BE2C (cell line): ENCODE measurements around the gene OGDHL.

Experiments used
- DNase-seq: peaks from one replicate; pipeline ENCODE4 v3.0.0-alpha.2; 2020
- H3K27me3 ChIP-seq: fragments of 250-450 bp; sonication (Bioruptor Pico); 2 replicates; pipeline ENCODE4 v1.5.1; 2020; ENCODE audit warnings: mild to moderate bottlenecking
- H3K36me3 ChIP-seq: fragments of 250-450 bp; sonication (Bioruptor Pico); 2 replicates; pipeline ENCODE4 v1.5.1; 2020; ENCODE audit warnings: mild to moderate bottlenecking
- H3K4me1 ChIP-seq: fragments of 250-450 bp; sonication (Bioruptor Pico); 2 replicates; pipeline ENCODE4 v1.5.1; 2020
- H3K4me3 ChIP-seq: 2 replicates; pipeline ENCODE4 v1.5.1; 2011; ENCODE audit warnings: low read depth, low read length
- H3K9me3 ChIP-seq: fragments of 250-450 bp; sonication (Bioruptor Pico); 2 replicates; pipeline ENCODE4 v1.5.1; 2020
- TF ChIP-seq, protein P1 (sequence below): IDR thresholded peaks from 2 replicates; pipeline ENCODE4 v1.5.1; 2012; ENCODE audit warnings: mild to moderate bottlenecking, low read depth, low read length

OGDHL gene

DNA sequence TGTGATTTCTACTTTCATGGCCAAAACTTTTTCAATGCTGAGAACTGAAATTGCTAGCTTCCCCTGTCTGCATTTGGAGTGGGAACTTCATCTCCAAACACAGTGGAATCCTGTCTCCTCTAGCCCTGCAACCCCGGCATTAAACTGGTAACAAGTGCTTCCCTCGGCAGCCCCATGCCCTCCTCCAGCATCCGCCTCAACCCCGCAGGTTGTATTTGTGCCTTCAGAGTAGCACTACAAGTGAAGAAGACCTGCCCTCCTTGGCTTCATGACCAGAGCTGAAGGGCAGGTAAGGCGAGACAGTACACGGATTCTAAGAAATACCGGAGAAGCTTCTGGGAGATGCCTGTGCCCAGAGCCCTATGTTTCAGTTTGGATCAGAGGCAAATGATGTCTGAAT is 65.8 kb downstream of the OGDHL start:
- no peak for DNase-seq
- Histone ChIP-seq H3K27me3 (no peaks in the 10 kb centered on the region), H3K4me3 (no peak overlapping the region), H3K9me3 (no peaks in the 10 kb centered on the region), H3K4me1 (no peaks in the 10 kb centered on the region), H3K36me3 (no peaks in the 10 kb centered on the region)
- TF ChIP-seq, protein P1, sequence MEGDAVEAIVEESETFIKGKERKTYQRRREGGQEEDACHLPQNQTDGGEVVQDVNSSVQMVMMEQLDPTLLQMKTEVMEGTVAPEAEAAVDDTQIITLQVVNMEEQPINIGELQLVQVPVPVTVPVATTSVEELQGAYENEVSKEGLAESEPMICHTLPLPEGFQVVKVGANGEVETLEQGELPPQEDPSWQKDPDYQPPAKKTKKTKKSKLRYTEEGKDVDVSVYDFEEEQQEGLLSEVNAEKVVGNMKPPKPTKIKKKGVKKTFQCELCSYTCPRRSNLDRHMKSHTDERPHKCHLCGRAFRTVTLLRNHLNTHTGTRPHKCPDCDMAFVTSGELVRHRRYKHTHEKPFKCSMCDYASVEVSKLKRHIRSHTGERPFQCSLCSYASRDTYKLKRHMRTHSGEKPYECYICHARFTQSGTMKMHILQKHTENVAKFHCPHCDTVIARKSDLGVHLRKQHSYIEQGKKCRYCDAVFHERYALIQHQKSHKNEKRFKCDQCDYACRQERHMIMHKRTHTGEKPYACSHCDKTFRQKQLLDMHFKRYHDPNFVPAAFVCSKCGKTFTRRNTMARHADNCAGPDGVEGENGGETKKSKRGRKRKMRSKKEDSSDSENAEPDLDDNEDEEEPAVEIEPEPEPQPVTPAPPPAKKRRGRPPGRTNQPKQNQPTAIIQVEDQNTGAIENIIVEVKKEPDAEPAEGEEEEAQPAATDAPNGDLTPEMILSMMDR: no peak

DNA sequence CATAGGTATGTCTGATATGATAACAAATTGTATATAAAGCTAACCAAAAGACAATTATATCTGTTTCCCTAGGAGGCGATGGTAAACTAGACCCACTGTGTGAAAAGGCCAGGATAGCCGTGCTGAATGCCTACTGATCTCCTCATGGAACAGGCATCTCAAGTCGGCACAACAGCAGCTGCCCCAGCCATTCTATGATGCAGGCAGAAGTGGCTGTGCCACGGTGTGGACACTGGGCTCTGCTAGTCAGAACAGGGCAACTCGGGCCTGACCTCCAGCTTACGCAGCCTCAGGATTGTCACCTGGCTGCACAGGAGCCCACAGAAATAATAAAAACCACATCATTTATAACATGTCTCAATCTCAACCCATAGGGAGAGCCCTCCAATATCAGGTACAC is 67.7 kb downstream of the OGDHL start:
- Histone ChIP-seq H3K4me1 (no peaks in the 10 kb centered on the region), H3K27me3 (no peaks in the 10 kb centered on the region), H3K4me3 (no peak overlapping the region), H3K9me3 (no peaks in the 10 kb centered on the region), H3K36me3 (no peaks in the 10 kb centered on the region)
- TF ChIP-seq, protein P1: no peak
- DNase-seq: no peak

DNA sequence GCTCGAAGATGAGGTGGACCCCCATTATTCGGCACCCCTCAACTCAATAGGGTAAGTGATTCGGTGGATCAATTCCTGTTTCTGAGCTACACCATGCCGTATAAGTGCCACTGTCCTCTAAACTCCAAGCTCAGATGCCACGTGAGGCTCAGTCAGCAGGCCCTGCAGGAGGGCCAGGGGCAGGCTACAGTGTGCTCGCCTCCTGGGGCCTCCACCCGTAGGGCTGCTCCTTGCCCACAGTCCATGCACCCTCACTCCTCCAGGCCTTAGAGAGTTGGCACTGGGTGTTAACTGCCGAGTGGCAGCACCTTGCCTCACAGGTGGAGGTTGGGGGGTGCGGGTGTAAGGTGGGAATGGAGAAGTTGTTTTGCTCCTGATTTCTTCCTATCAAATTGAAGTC is 70.5 kb downstream of the OGDHL start:
- no peak for DNase-seq
- no peaks in the 10 kb centered on the region for H3K36me3 ChIP-seq
- H3K4me1 ChIP-seq: no peaks in the 10 kb centered on the region
- no peaks in the 10 kb centered on the region for H3K27me3 ChIP-seq
- H3K4me3 ChIP-seq: no peak overlapping the region
- no peaks in the 10 kb centered on the region for H3K9me3 ChIP-seq
- TF ChIP-seq, protein P1: no peak

DNA sequence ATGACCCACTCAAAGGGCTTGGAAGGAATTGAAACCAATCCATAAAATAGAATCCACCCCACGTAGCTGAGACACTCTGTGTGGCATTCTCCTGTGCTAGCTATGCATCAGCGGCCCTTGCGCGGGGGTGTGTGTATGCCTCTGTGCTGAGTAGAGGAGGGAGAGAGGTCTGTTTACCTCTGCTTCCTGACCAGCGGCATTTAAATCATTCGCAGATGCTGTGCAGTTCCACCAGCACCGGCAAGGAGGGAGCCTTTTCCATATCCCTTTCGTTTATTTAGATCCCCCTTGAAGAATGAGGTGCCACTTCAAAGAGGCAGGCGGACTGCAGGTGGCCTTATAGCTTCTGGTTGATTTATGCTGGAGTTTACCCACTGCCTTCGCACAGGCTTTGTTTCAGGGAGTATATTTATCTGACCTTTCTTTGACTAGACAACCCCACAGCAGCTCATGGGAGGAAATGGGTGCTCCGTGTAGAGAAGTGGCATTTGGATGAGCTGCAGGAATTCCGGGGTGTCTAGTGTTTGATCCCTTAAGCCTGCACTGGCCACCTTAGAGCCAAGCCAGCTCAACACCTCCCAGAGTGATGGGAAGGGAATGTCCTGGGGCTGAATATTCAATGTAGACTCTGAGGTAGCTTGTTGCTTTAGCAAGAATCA is 71.3 kb downstream of the OGDHL start:
- Histone ChIP-seq H3K4me1 (no peaks in the 10 kb centered on the region), H3K9me3 (no peaks in the 10 kb centered on the region), H3K36me3 (no peaks in the 10 kb centered on the region), H3K27me3 (no peaks in the 10 kb centered on the region), H3K4me3 (no peak overlapping the region)
- TF ChIP-seq, protein P1: no peak
- DNase-seq: peak; percentile 22

DNA sequence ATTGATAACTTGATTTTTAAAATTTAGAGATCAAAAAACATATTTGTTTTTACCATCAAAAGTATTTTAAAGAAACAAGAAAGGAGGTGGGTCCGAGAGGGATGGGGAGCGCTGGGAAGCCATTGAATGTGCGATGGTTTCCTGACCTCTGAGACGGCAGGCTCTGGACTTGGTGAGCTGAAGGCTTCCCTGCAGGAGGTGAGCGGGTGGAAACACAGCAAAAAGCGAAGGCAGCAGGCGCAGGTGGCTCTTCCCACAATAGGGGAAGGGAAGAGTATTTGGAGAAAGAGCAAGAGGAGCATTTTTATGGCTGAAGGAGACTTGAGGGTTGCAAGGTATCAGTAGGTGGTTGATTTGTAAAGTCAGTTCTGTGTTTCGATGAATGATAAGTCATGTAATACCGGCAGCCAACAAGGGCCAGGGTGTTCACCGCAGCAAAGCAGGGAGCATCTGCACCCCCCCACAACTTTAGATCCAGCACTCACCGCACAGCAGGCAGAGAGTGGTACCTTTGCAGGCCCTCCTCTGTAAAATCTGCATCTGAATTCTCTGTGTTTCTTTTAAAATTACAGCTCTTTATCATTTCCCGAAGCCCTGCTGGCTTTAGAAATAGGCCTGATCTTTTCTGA is 72.1 kb downstream of the OGDHL start:
- Histone ChIP-seq H3K36me3 (no peaks in the 10 kb centered on the region), H3K4me1 (no peaks in the 10 kb centered on the region), H3K27me3 (no peaks in the 10 kb centered on the region), H3K9me3 (no peaks in the 10 kb centered on the region), H3K4me3 (no peak overlapping the region)
- no peak for DNase-seq
- TF ChIP-seq, protein P1: no peak

DNA sequence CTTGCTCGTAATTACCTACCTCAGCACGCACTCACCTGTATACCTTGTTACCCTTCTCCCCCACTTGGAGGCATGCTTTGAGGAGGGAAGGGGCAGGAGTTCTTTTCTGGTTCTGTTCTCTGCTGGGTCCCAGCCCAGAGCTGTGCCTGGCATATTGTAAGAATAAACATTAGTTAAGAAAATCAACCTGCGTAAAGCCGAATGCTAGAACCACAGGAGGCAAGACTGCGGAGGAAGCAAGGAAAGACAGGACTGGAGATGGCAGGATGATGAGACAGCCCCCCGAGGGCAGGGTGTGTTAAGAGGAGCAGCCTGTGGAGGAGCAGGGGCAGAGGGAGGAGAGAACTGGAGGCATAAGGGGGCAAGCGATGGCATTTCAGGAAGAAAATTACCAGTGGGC is 73.2 kb downstream of the OGDHL start:
- no peaks in the 10 kb centered on the region for H3K4me1 ChIP-seq
- no peaks in the 10 kb centered on the region for H3K9me3 ChIP-seq
- H3K4me3 ChIP-seq: no peak overlapping the region
- DNase-seq: no peak
- TF ChIP-seq, protein P1: no peak
- H3K36me3 ChIP-seq: no peaks in the 10 kb centered on the region
- H3K27me3 ChIP-seq: no peaks in the 10 kb centered on the region
